ENCODE measurements around the gene NOG. TPM values are rescaled to one million over a fixed set of nuclear protein-coding genes. Genes with fewer than 3 reads are reported as not detected.

The NOG gene
- total and polyA plus RNA-seq, 2 experiments from 2014 or later = 0.39 to 0.66 TPM

- TF ChIP-seq ZNF462 (CRISPR knock-in tag; IDR thresholded peaks at IDR 0.05) = no peak
- no peak for TF ChIP-seq STAT1 (IDR thresholded peaks at IDR 0.05; ENCODE audit: unreplicated experiment)
- no peak for TF ChIP-seq NANOG (IDR thresholded peaks at IDR 0.05; ENCODE audit: borderline replicate concordance)
Observed at GRCh38 chr17:56602292-56603130, 9.0 kb downstream of the NOG start (continued).

GRCh38 chr17:56603486-56604238 is 10.2 kb downstream of the NOG start:
- no peaks in the 10 kb centered on the region for H3K9me3 Mint-ChIP-seq
- H3K27me3 ChIP-seq (ENCODE audit: insufficient read depth) = peaks cover 14% of the 10 kb centered on the region
- H3K4me3 ChIP-seq = no peak overlapping the region
- DNase-seq (ENCODE audit: low spot score) (no peak), ATAC-seq (no peak)
- no peaks in the 10 kb centered on the region; the same call in 1 of the 2 replicates for H4K20me1 ChIP-seq (replicated peaks; ENCODE audit: insufficient read depth)
- H3K27ac ChIP-seq (ENCODE audit: low read depth) = no peak overlapping the region
- no peak overlapping the region for H3K4me3 Mint-ChIP-seq
- no peaks in the 10 kb centered on the region for H3F3A ChIP-seq (replicated peaks; ENCODE audit: low read depth)
- H3K36me3 ChIP-seq (ENCODE audit: insufficient read depth) = no peaks in the 10 kb centered on the region
- H2AFZ ChIP-seq = 0 out of 2 replicates have a peak overlapping the region, but pooled peaks have one; percentile 18
- 0 out of 2 replicates have a peak, but pooled peaks cover under 1% of the 10 kb centered on the region for H3K4me1 ChIP-seq (ENCODE audit: insufficient read depth)
- no peaks in the 10 kb centered on the region for H3K9me2 ChIP-seq (ENCODE audit: insufficient read depth)
- peaks cover 11% of the 10 kb centered on the region for H3K27me3 Mint-ChIP-seq (ENCODE audit: insufficient read depth, low read depth, poor library complexity)
- peaks cover 2% of the 10 kb centered on the region; the same call in 1 of the 3 replicates for H3K4me1 Mint-ChIP-seq
- no peaks in the 10 kb centered on the region for H3K79me2 ChIP-seq (replicated peaks; ENCODE audit: insufficient read depth)
- H3K4me2 ChIP-seq = no peak overlapping the region
- H3K36me3 Mint-ChIP-seq (ENCODE audit: low read depth) = no peaks in the 10 kb centered on the region
- no peak overlapping the region for H3K27ac Mint-ChIP-seq
- no peak for TF ChIP-seq STAT1 (IDR thresholded peaks at IDR 0.05; ENCODE audit: unreplicated experiment)
- TF ChIP-seq JUNB (IDR thresholded peaks at IDR 0.05; ENCODE audit: unreplicated experiment) = no peak
- no peak for TF ChIP-seq ZNF331 (CRISPR knock-in tag; IDR thresholded peaks at IDR 0.05; ENCODE audit: low read depth)
- TF ChIP-seq ETS1 (IDR thresholded peaks at IDR 0.05) = no peak
- no peak for TF ChIP-seq EZH2phosphoT487 (IDR thresholded peaks at IDR 0.05; ENCODE audit: unreplicated experiment)

Data from GM23338 (cell line).